Measurements from ENCODE around the gene DGLUCY.
"Not testable (repeated sequence)": the region's sequence is repeated elsewhere in the genome, so short reads cannot be mapped to it uniquely, and the experiment has no call there.

DGLUCY gene

GRCh38 chr14:91173221-91173670, 59.4 kb downstream of the DGLUCY start:
- DNase-seq, result peak; percentile 83 to 85

GRCh38 chr14:91173904-91174303, 60.0 kb downstream of the DGLUCY start:
- DNase-seq, result no peak

- no peak for DNase-seq
Measured at GRCh38 chr14:91175291-91176201, 61.7 kb downstream of the DGLUCY start.

- peak; percentile 68 to 69 for DNase-seq
Measured at GRCh38 chr14:91177073-91178034, 63.5 kb downstream of the DGLUCY start.

GRCh38 chr14:91180611-91181010, 66.7 kb downstream of the DGLUCY start:
- no peak for DNase-seq

- DNase-seq, result not testable (repeated sequence)
Measured at GRCh38 chr14:91182753-91183152, 68.9 kb downstream of the DGLUCY start.

- DNase-seq, result no peak
Measured at GRCh38 chr14:91184559-91184958, 70.7 kb downstream of the DGLUCY start.

- no peak for DNase-seq
Measured at GRCh38 chr14:91185721-91186120, 71.8 kb downstream of the DGLUCY start.

- DNase-seq, result no peak
Measured at GRCh38 chr14:91186515-91187066, 72.7 kb downstream of the DGLUCY start.

GRCh38 chr14:91187271-91187670, 73.4 kb downstream of the DGLUCY start:
- no peak for DNase-seq

GRCh38 chr14:91190853-91191252, 77.0 kb downstream of the DGLUCY start:
- no peak for DNase-seq

GRCh38 chr14:91193069-91193468, 79.2 kb downstream of the DGLUCY start:
- no peak for DNase-seq

GRCh38 chr14:91195881-91196280, 82.0 kb downstream of the DGLUCY start:
- DNase-seq, result no peak

GRCh38 chr14:91197631-91198030, 83.8 kb downstream of the DGLUCY start:
- no peak for DNase-seq

- DNase-seq, result not testable (repeated sequence)
Measured at GRCh38 chr14:91200802-91201201, 86.9 kb downstream of the DGLUCY start.

- DNase-seq, result no peak
Measured at GRCh38 chr14:91202234-91202974, 88.5 kb downstream of the DGLUCY start.

GRCh38 chr14:91204657-91205056, 90.8 kb downstream of the DGLUCY start:
- DNase-seq, result no peak

GRCh38 chr14:91205459-91205858, 91.6 kb downstream of the DGLUCY start:
- DNase-seq, result no peak

- DNase-seq, result no peak
Measured at GRCh38 chr14:91207008-91207407, 93.1 kb downstream of the DGLUCY start.

GRCh38 chr14:91211017-91211416, 97.1 kb downstream of the DGLUCY start:
- no peak for DNase-seq

GRCh38 chr14:91214306-91214705, 100.4 kb downstream of the DGLUCY start:
- DNase-seq, result no peak

- DNase-seq, result no peak
Measured at GRCh38 chr14:91215381-91215780, 101.5 kb downstream of the DGLUCY start.
